HEK293 (cell line): Measurements from ENCODE around the gene SLC25A20.
A peak's percentile ranks its signal among the peaks of the same experiment; 100 is the strongest.

Experiments used
- GLIS1 ChIP-seq: fragments of 450-650 bp; formaldehyde crosslinking; IDR thresholded peaks from 2 replicates; pipeline ENCODE4 v1.5.1; 2016; ENCODE audit warnings: missing biosample characterization, missing genetic modification characterization
- GLIS2 ChIP-seq: fragments of 450-650 bp; formaldehyde crosslinking; IDR thresholded peaks from 2 replicates; pipeline ENCODE4 v1.5.1; 2016; ENCODE audit warnings: missing biosample characterization, missing genetic modification characterization
- PRDM1 ChIP-seq: fragments of 450-650 bp; formaldehyde crosslinking; IDR thresholded peaks from 2 replicates; pipeline ENCODE4; 2016; ENCODE audit warnings: missing biosample characterization, missing genetic modification characterization
- PRDM6 ChIP-seq: fragments of 450-650 bp; formaldehyde crosslinking; IDR thresholded peaks from 2 replicates; pipeline ENCODE4 v1.5.1; 2017; ENCODE audit warnings: missing biosample characterization, missing genetic modification characterization
- REST ChIP-seq: fragments of 450-650 bp; formaldehyde crosslinking; IDR thresholded peaks from 2 replicates; pipeline ENCODE4 v1.5.1; 2016; ENCODE audit warnings: missing biosample characterization, missing genetic modification characterization
- SETDB1 ChIP-seq: IDR thresholded peaks from one replicate; pipeline ENCODE4 v1.6.1; 2017; ENCODE audit warnings: mild to moderate bottlenecking, low read length, moderate library complexity, mixed read lengths; ENCODE audit not compliant: insufficient read length
- SP2 ChIP-seq: fragments of 450-650 bp; formaldehyde crosslinking; IDR thresholded peaks from 2 replicates; pipeline ENCODE4 v1.5.1; 2016; ENCODE audit warnings: missing biosample characterization, missing genetic modification characterization
- ZBTB11 ChIP-seq: fragments of 450-650 bp; formaldehyde crosslinking; conservative IDR thresholded peaks from 2 replicates; pipeline ENCODE4 v1.5.1; 2016; ENCODE audit warnings: low read depth, missing biosample characterization, missing genetic modification characterization
- ZBTB21 ChIP-seq: fragments of 450-650 bp; formaldehyde crosslinking; IDR thresholded peaks from 2 replicates; pipeline ENCODE4 v1.5.1; 2017; ENCODE audit warnings: missing biosample characterization, missing genetic modification characterization
- ZEB2 ChIP-seq: fragments of 450-650 bp; formaldehyde crosslinking; IDR thresholded peaks from 2 replicates; pipeline ENCODE4 v1.5.1; 2016; ENCODE audit warnings: missing biosample characterization, missing genetic modification characterization
- ZFP41 ChIP-seq: fragments of 450-650 bp; formaldehyde crosslinking; IDR thresholded peaks from 2 replicates; pipeline ENCODE4 v1.5.1; 2016; ENCODE audit warnings: missing biosample characterization, missing genetic modification characterization, borderline replicate concordance
- ZNF114 ChIP-seq: fragments of 450-650 bp; formaldehyde crosslinking; IDR thresholded peaks from 2 replicates; pipeline ENCODE4 v1.5.0; 2017; ENCODE audit warnings: missing biosample characterization, missing genetic modification characterization
- ZNF24 ChIP-seq: fragments of 450-650 bp; formaldehyde crosslinking; IDR thresholded peaks from 2 replicates; pipeline ENCODE4 v1.5.1; 2016; ENCODE audit warnings: missing biosample characterization, missing genetic modification characterization
- ZNF473 ChIP-seq: fragments of 450-650 bp; formaldehyde crosslinking; IDR thresholded peaks from 2 replicates; pipeline ENCODE4 v1.5.1; 2017; ENCODE audit warnings: missing biosample characterization, missing genetic modification characterization
- ZNF518A ChIP-seq: fragments of 450-650 bp; formaldehyde crosslinking; conservative IDR thresholded peaks from 2 replicates; pipeline ENCODE4 v1.5.1; 2016; ENCODE audit warnings: low read depth, missing biosample characterization, missing genetic modification characterization
- ZNF561 ChIP-seq: fragments of 450-650 bp; IDR thresholded peaks from 2 replicates; pipeline ENCODE4 v1.5.1; 2018; ENCODE audit warnings: missing biosample characterization, missing genetic modification characterization, borderline replicate concordance
- ZNF600 ChIP-seq: fragments of 450-650 bp; formaldehyde crosslinking; IDR thresholded peaks from 2 replicates; pipeline ENCODE4 v1.5.1; 2016; ENCODE audit warnings: missing biosample characterization, missing genetic modification characterization
- ZNF624 ChIP-seq: fragments of 450-650 bp; formaldehyde crosslinking; IDR thresholded peaks from 2 replicates; pipeline ENCODE4 v1.5.1; 2017; ENCODE audit warnings: missing biosample characterization, missing genetic modification characterization
- ZNF670 ChIP-seq: fragments of 450-650 bp; formaldehyde crosslinking; IDR thresholded peaks from 2 replicates; pipeline ENCODE4 v1.5.1; 2016; ENCODE audit warnings: missing biosample characterization, missing genetic modification characterization, low read depth
- ZNF692 ChIP-seq: fragments of 450-650 bp; formaldehyde crosslinking; IDR thresholded peaks from 2 replicates; pipeline ENCODE4 v1.5.1; 2016; ENCODE audit warnings: missing biosample characterization, missing genetic modification characterization
- ZNF837 ChIP-seq: fragments of 450-650 bp; formaldehyde crosslinking; IDR thresholded peaks from 2 replicates; pipeline ENCODE4 v1.5.1; 2016; ENCODE audit warnings: missing biosample characterization, missing genetic modification characterization

The SLC25A20 gene

GRCh38 chr3:48918388-48919214, 19.9 kb upstream of the SLC25A20 start, which contains the start of gene ARIH2 (continued):
- TF ChIP-seq ZNF837 (tag by site-specific recombination): no peak
- peak; percentile 90 for TF ChIP-seq ZNF518A (tag by site-specific recombination)
- TF ChIP-seq ZBTB11: peak; percentile 92
- TF ChIP-seq ZEB2 (tag by site-specific recombination): peak; percentile 55
- TF ChIP-seq GLIS2 (tag by site-specific recombination): peak; percentile 37; the same call in 1 of the 2 replicates
- no peak for TF ChIP-seq ZNF114
- no peak for TF ChIP-seq SETDB1
- no peak for TF ChIP-seq PRDM1 (tag by site-specific recombination)
- peak; percentile 51 for TF ChIP-seq ZBTB21
- no peak for TF ChIP-seq ZFP41 (tag by site-specific recombination)
- TF ChIP-seq ZNF600 (tag by site-specific recombination): peak; percentile 70; the same call in 1 of the 2 replicates
- TF ChIP-seq ZNF24 (tag by site-specific recombination): 0 out of 2 replicates have a peak, but pooled peaks have one; percentile 17
- TF ChIP-seq ZNF473 (tag by site-specific recombination): no peak
- TF ChIP-seq ZNF561: peak; percentile 56; the same call in 1 of the 2 replicates
- TF ChIP-seq ZNF624 (tag by site-specific recombination): no peak
- TF ChIP-seq PRDM6: no peak
- TF ChIP-seq REST (tag by site-specific recombination): no peak
- TF ChIP-seq ZNF670 (tag by site-specific recombination): no peak
- peak; percentile 44; the same call in 1 of the 2 replicates for TF ChIP-seq ZNF692 (tag by site-specific recombination)
- TF ChIP-seq GLIS1 (tag by site-specific recombination): 0 out of 2 replicates have a peak, but pooled peaks have one; percentile 25
- peak; percentile 82 for TF ChIP-seq SP2
